ENCODE data around the gene KEL.
A peak's percentile ranks its signal among the peaks of the same experiment; 100 is the strongest.
"Not testable (repeated sequence)": the region's sequence is repeated elsewhere in the genome, so short reads cannot be mapped to it uniquely, and the experiment has no call there.

The KEL gene

GRCh38 chr7:142961973-142962926 lies at the start of gene KEL:
Gene KEL, minus strand, starts transcription at chr7:142962363. Its CDS starts 157 bp downstream, at chr7:142962206.
- no peak for DNase-seq

GRCh38 chr7:143008007-143008901 lies 46.1 kb upstream of the KEL start:
- peak; percentile 37 for DNase-seq

GRCh38 chr7:143005632-143006260 lies 43.6 kb upstream of the KEL start:
- DNase-seq = no peak

- no peak for DNase-seq
These were observed 41.4 kb upstream of the KEL start for GRCh38 chr7:143003393-143004051.

- DNase-seq = no peak
These were observed 40.7 kb upstream of the KEL start for GRCh38 chr7:143002898-143003297.

GRCh38 chr7:143002106-143002505 lies 39.9 kb upstream of the KEL start:
- no peak for DNase-seq

GRCh38 chr7:143000648-143001047 lies 38.5 kb upstream of the KEL start:
- no peak for DNase-seq

- no peak for DNase-seq
These were observed 37.6 kb upstream of the KEL start for GRCh38 chr7:142999793-143000192.

- DNase-seq = no peak
These were observed 36.8 kb upstream of the KEL start for GRCh38 chr7:142998966-142999365.

- no peak for DNase-seq
These were observed 35.4 kb upstream of the KEL start for GRCh38 chr7:142997456-142997989.

GRCh38 chr7:142992427-142992826 lies 30.3 kb upstream of the KEL start:
- no peak for DNase-seq

GRCh38 chr7:142984297-142984696 lies 22.1 kb upstream of the KEL start:
- no peak for DNase-seq

GRCh38 chr7:142983825-142984224 lies 21.7 kb upstream of the KEL start:
- no peak for DNase-seq

- DNase-seq = not testable (repeated sequence)
These were observed 16.2 kb upstream of the KEL start for GRCh38 chr7:142978402-142978801.

- no peak for DNase-seq
These were observed 12.5 kb upstream of the KEL start for GRCh38 chr7:142974626-142975025.

- DNase-seq = no peak
These were observed 7.0 kb upstream of the KEL start for GRCh38 chr7:142969183-142969582.

GRCh38 chr7:142968229-142968628 lies 6.1 kb upstream of the KEL start:
- no peak for DNase-seq

- no peak for DNase-seq
These were observed 2.5 kb upstream of the KEL start for GRCh38 chr7:142964502-142965246.

GRCh38 chr7:142963993-142964392 lies 1.8 kb upstream of the KEL start:
- no peak for DNase-seq

GRCh38 chr7:142962991-142963390 lies 828 bp upstream of the KEL start:
- DNase-seq = no peak

- DNase-seq = no peak
These were observed 579 bp downstream of the KEL start for GRCh38 chr7:142961595-142961972.

Measured in KG1 (cell line).